Hepatocyte (in vitro differentiated cells): Measurements from ENCODE around the gene BRD2. TPM values are rescaled to one million over a fixed set of nuclear protein-coding genes. Genes with fewer than 3 reads are reported as not detected.
"Not testable (repeated sequence)": the region's sequence is repeated elsewhere in the genome, so short reads cannot be mapped to it uniquely, and the experiment has no call there.

Source experiments
- DNase-seq: peaks from one replicate; pipeline ENCODE4 v3.0.0-alpha.2; 2016; ENCODE audit warnings: low spot score
- H2AFZ ChIP-seq: fragments of 200-600 bp; sonication (generic); 2 replicates; pipeline ENCODE4 v1.6.0; 2016; ENCODE audit warnings: antibody characterized with exemption, mild to moderate bottlenecking
- H3K27ac ChIP-seq: fragments of 200-600 bp; sonication (generic); 2 replicates; pipeline ENCODE4 v1.5.1; 2016; ENCODE audit warnings: mild to moderate bottlenecking
- H3K27me3 ChIP-seq: fragments of 200-600 bp; sonication (generic); 2 replicates; pipeline ENCODE4 v1.6.1; 2016
- H3K36me3 ChIP-seq: fragments of 200-600 bp; sonication (generic); replicated peaks from 2 replicates; pipeline ENCODE4 v1.5.1; 2016; ENCODE audit warnings: low read depth; ENCODE audit not compliant: insufficient read depth
- H3K4me1 ChIP-seq: fragments of 200-600 bp; sonication (generic); 2 replicates; pipeline ENCODE4 v1.5.1; 2016; ENCODE audit warnings: mild to moderate bottlenecking, moderate library complexity; ENCODE audit not compliant: insufficient read depth
- H3K4me2 ChIP-seq: fragments of 200-600 bp; sonication (generic); 2 replicates; pipeline ENCODE4 v1.6.0; 2016
- H3K4me3 ChIP-seq: fragments of 200-600 bp; sonication (generic); 2 replicates; pipeline ENCODE4 v1.5.1; 2016; ENCODE audit warnings: mild to moderate bottlenecking
- H3K79me2 ChIP-seq: fragments of 200-600 bp; sonication (generic); 2 replicates; pipeline ENCODE4 v1.6.0; 2017; ENCODE audit warnings: mild to moderate bottlenecking
- H3K9me2 ChIP-seq: fragments of 200-600 bp; sonication (generic); replicated peaks from 2 replicates; pipeline ENCODE4 v1.6.0; 2017; ENCODE audit warnings: mild to moderate bottlenecking; ENCODE audit not compliant: insufficient read depth
- H3K9me3 ChIP-seq: fragments of 200-600 bp; sonication (generic); 2 replicates; pipeline ENCODE4 v1.5.1; 2016; ENCODE audit warnings: low read depth, mild to moderate bottlenecking
- H4K20me1 ChIP-seq: fragments of 200-600 bp; sonication (generic); 2 replicates; pipeline ENCODE4 v1.6.0; 2016; ENCODE audit warnings: mild to moderate bottlenecking; ENCODE audit not compliant: insufficient read depth, poor library complexity, severe bottlenecking
- CTCF ChIP-seq: fragments of 200-600 bp; sonication (generic); IDR thresholded peaks from 2 replicates; pipeline ENCODE4 v1.5.1; 2016; ENCODE audit warnings: antibody characterized with exemption, mild to moderate bottlenecking; ENCODE audit not compliant: poor library complexity
- EZH2 ChIP-seq: fragments of 200-600 bp; sonication (generic); IDR thresholded peaks from 2 replicates; pipeline ENCODE4 v1.6.1; 2016; ENCODE audit warnings: antibody characterized with exemption, mild to moderate bottlenecking, borderline replicate concordance
- EZH2phosphoT487 ChIP-seq: fragments of 200-600 bp; sonication (generic); IDR thresholded peaks from one replicate; pipeline ENCODE4 v1.6.1; 2018; ENCODE audit warnings: antibody characterized with exemption, mild to moderate bottlenecking, low read depth, moderate library complexity; ENCODE audit not compliant: unreplicated experiment, severe bottlenecking
- WGBS: methylation state at CpG from one replicate; pipeline ENCODE4 v1.1.6; 2016; ENCODE audit warnings: low lambda C conversion rate; ENCODE audit errors: missing lambda C conversion rate; 5-methylcytosine and 5-hydroxymethylcytosine counted together
- polyA plus RNA-seq: library from polyadenylated mRNA; unstranded; fragments of >200 nt; fragmentation: Nextera tagmentation; extraction: Ambion mirVana; gene quantifications from 2 replicates; pipeline ENCODE4 v1.2.1, GENCODE V29; 2016
- total RNA-seq: library from RNA; depleted of rRNA; stranded (reverse); fragments of >200 nt; gene quantifications from 2 replicates; pipeline ENCODE4 v1.2.3, GENCODE V29; 2014

The BRD2 gene
- total and polyA plus RNA-seq, 2 experiments from 2014 or later: 106 to 133 TPM

GRCh38 chr6:32940656-32941213 lies 27.7 kb upstream of the BRD2 start, which contains the start of gene HLA-DMB:
HLA-DMB (minus strand) TSS chr6:32941028; CDS start chr6:32940807, 221 bp downstream.
- TF ChIP-seq CTCF (no peak), EZH2 (no peak), EZH2phosphoT487 (no peak)
- DNase-seq: peak; percentile 83
- Histone ChIP-seq H3K4me3 (no peak within 1 kb of the TSS), H2AFZ (peak within 1 kb of the TSS; percentile 14), H3K36me3 (no peaks in the 10 kb centered on the region), H3K9me2 (no peaks in the 10 kb centered on the region), H4K20me1 (no peaks in the 10 kb centered on the region), H3K9me3 (no peaks in the 10 kb centered on the region), H3K4me2 (peak within 1 kb of the TSS; percentile 69), H3K27ac (no peak within 1 kb of the TSS), H3K79me2 (no peaks in the 10 kb centered on the region), H3K27me3 (peaks cover 22% of the 10 kb centered on the region), H3K4me1 (no peaks in the 10 kb centered on the region)
- WGBS: 46% methylated on average over 8 of the region's 9 CpGs

- H3K79me2 ChIP-seq: no peaks in the 10 kb centered on the region
- no peaks in the 10 kb centered on the region for H3K9me3 ChIP-seq
- no peak overlapping the region for H3K27ac ChIP-seq
- H2AFZ ChIP-seq: no peak overlapping the region
- peaks cover 20% of the 10 kb centered on the region for H3K27me3 ChIP-seq
- no peak for DNase-seq
- no peaks in the 10 kb centered on the region for H3K9me2 ChIP-seq
- no peaks in the 10 kb centered on the region for H3K4me1 ChIP-seq
- H3K4me2 ChIP-seq: no peak overlapping the region
- 87% methylated on average over 7 of the region's 7 CpGs for WGBS
- H3K36me3 ChIP-seq: no peaks in the 10 kb centered on the region
- TF ChIP-seq EZH2 (no peak), CTCF (no peak), EZH2phosphoT487 (no peak)
- H3K4me3 ChIP-seq: no peak overlapping the region
- H4K20me1 ChIP-seq: no peaks in the 10 kb centered on the region
Measured at GRCh38 chr6:32941214-32941768, 27.1 kb upstream of the BRD2 start.

- H3K27me3 ChIP-seq, H3K27ac ChIP-seq: not testable (repeated sequence)
Measured at GRCh38 chr6:32942555-32943123, 25.8 kb upstream of the BRD2 start.

GRCh38 chr6:32943864-32944649 lies 24.3 kb upstream of the BRD2 start:
- Histone ChIP-seq H3K9me2 (no peaks in the 10 kb centered on the region), H3K4me2 (no peak overlapping the region), H3K27me3 (peaks cover 4% of the 10 kb centered on the region), H3K36me3 (no peaks in the 10 kb centered on the region), H3K9me3 (no peaks in the 10 kb centered on the region), H3K27ac (no peak overlapping the region), H4K20me1 (no peaks in the 10 kb centered on the region), H2AFZ (no peak overlapping the region), H3K4me1 (no peaks in the 10 kb centered on the region), H3K4me3 (no peak overlapping the region), H3K79me2 (no peaks in the 10 kb centered on the region)
- no peak for TF ChIP-seq EZH2
- no peak for DNase-seq
- WGBS: 76% methylated on average over 3 of the region's 4 CpGs

More at GRCh38 chr6:32942555-32943123, 25.8 kb upstream of the BRD2 start:
- H3K4me3 ChIP-seq, DNase-seq, H2AFZ ChIP-seq, H3K9me2 ChIP-seq, H4K20me1 ChIP-seq, H3K4me2 ChIP-seq, H3K4me1 ChIP-seq, H3K9me3 ChIP-seq, H3K36me3 ChIP-seq, H3K79me2 ChIP-seq: not testable (repeated sequence)
- WGBS: 87% methylated on average over 9 of the region's 9 CpGs
